ENCODE results near the gene NTPCR. TPM values are rescaled to one million over a fixed set of nuclear protein-coding genes. Genes with fewer than 3 reads are reported as not detected.

NTPCR gene
- total and polyA plus RNA-seq, 3 donors from 2014 or later: 25.5 to 85.1 (median 38.8) TPM

DNA sequence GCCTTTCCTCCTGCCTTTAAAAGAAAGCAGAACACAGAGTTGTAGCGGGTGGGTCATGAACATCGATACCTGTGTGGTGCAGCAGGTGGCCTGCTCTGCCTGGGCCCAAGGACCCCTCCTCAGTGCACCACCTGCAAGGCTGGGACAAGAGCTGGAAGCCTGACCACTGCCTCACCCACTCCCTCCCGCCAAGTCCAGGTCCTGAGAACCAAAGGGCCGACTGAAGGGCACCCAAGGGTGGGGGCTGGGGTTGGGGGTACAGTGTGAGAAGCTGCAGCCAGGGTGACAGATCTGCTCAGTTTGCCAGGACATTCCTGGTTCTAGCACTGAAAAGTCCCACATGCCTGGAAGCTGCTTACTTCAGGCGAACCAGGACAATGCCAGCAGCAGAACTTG is 36.1 kb downstream of the NTPCR start:
- intact Hi-C loops (cut with DNase I; ENCODE audit: low total_unique reads): no loop called here
- H3K4me1 ChIP-seq: peaks cover 17% of the 10 kb centered on the region
- no peaks in the 10 kb centered on the region for H3K36me3 ChIP-seq (ENCODE audit: low read depth, missing control alignments)
- DNase-seq: no peak
- no peak overlapping the region for H3K27ac ChIP-seq
- H3K9me3 ChIP-seq: no peaks in the 10 kb centered on the region
- H3K27me3 ChIP-seq: no peaks in the 10 kb centered on the region
- WGBS, 2 donors: 90 to 99% methylated on average over 4 to 5 of the region's 5 CpGs
- TF ChIP-seq POLR2A (IDR thresholded peaks at IDR 0.05): no peak
- TF ChIP-seq, protein P1, sequence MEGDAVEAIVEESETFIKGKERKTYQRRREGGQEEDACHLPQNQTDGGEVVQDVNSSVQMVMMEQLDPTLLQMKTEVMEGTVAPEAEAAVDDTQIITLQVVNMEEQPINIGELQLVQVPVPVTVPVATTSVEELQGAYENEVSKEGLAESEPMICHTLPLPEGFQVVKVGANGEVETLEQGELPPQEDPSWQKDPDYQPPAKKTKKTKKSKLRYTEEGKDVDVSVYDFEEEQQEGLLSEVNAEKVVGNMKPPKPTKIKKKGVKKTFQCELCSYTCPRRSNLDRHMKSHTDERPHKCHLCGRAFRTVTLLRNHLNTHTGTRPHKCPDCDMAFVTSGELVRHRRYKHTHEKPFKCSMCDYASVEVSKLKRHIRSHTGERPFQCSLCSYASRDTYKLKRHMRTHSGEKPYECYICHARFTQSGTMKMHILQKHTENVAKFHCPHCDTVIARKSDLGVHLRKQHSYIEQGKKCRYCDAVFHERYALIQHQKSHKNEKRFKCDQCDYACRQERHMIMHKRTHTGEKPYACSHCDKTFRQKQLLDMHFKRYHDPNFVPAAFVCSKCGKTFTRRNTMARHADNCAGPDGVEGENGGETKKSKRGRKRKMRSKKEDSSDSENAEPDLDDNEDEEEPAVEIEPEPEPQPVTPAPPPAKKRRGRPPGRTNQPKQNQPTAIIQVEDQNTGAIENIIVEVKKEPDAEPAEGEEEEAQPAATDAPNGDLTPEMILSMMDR (IDR thresholded peaks at IDR 0.05): no peak
- no peak overlapping the region for H3K4me3 ChIP-seq

DNA sequence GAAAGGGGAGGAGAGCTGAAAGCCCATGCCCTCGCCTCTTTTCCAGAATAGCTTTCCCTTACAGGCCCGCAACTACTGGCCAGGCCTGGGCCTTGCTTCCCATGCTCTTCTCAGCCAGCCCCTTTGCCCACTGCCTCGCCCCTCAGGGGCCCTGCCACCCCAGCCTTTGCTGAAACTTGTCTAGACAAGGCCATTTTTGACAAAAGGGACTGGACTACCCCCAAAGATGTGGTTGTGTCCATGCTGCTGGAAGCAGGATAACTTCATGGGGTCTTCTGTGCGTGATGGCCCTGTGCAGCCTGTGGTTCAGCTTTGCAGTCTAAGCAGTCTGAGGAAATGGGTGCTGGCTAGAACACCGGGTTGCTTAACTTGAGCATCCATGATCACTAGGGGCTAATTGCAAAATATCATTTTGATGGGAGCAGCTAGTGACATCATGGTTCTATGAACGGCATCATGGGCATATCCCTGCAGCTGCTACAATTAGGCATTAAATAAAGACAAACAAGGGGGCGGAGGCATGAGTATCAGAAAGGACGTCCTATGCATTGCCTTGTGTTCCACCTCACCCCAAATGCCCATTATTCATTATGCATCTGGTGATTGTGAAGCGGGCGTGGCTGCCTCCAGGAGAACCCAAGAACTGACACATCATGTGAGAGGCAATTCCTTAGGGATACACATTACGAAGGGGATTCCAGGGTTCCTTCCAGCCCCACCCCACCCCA is 36.8 kb downstream of the NTPCR start:
- H3K9me3 ChIP-seq: no peaks in the 10 kb centered on the region
- intact Hi-C loops (cut with DNase I; ENCODE audit: low total_unique reads): no loop called here
- WGBS, 2 donors: 94 to 95% methylated on average over 8 to 11 of the region's 11 CpGs
- H3K27me3 ChIP-seq: no peaks in the 10 kb centered on the region
- no peak for DNase-seq
- no peak overlapping the region for H3K27ac ChIP-seq
- H3K4me1 ChIP-seq: peaks cover 17% of the 10 kb centered on the region
- no peaks in the 10 kb centered on the region for H3K36me3 ChIP-seq (ENCODE audit: low read depth, missing control alignments)
- no peak overlapping the region for H3K4me3 ChIP-seq
- no peak for TF ChIP-seq POLR2A (IDR thresholded peaks at IDR 0.05)
- TF ChIP-seq, protein P1 (IDR thresholded peaks at IDR 0.05): no peak

DNA sequence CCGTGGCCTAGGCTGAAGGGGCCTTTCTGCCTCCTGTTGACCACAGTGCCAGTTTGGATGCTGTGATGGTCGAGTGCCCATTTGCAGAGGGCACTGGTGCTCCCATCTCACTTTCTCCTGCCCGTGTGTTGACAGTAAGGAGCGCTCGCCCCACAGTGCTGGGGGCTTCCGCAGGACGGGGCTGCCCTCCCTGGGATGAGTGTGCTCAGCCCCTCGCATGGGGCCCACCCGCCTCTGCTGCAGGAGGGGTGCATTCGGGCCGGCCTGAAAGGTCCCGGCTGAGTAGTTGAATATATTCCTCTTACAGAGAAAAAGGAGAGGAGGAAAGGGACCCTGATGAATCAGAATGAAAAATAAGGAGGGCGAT is 37.3 kb downstream of the NTPCR start:
- Histone ChIP-seq H3K36me3 (ENCODE audit: low read depth, missing control alignments) (no peaks in the 10 kb centered on the region), H3K27ac (no peak overlapping the region), H3K4me3 (no peak overlapping the region), H3K4me1 (peaks cover 15% of the 10 kb centered on the region), H3K9me3 (no peaks in the 10 kb centered on the region), H3K27me3 (no peaks in the 10 kb centered on the region)
- intact Hi-C loops (cut with DNase I; ENCODE audit: low total_unique reads): no loop called here
- no peak for DNase-seq
- 90 to 93% methylated on average over 9 to 13 of the region's 13 CpGs for WGBS, 2 donors
- TF ChIP-seq, protein P1 (IDR thresholded peaks at IDR 0.05): no peak
- no peak for TF ChIP-seq POLR2A (IDR thresholded peaks at IDR 0.05)

DNA sequence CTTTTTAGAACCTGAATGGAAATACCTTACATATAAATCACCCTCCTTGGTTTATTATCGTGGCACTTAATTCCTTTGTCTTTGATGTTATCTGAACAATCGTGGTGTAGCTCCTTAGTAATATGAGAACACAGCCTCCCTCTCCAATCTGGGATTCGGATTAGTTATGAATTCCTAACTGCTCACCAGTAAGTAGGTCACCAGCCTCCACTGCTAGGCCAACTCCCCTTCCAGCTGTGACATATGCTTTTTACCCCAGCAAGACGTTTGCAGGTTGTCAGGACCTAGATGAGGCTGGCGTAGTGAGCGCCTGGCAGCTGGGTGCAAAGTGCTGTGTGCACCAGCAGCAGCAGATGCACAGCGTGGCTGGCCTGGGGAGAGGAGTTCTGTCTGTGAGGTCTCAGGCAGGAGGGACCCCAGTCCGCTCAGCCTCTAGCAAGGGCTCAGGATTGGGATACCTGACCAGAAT is 38.2 kb downstream of the NTPCR start:
- no peak for DNase-seq
- Histone ChIP-seq H3K9me3 (no peaks in the 10 kb centered on the region), H3K27ac (no peak overlapping the region), H3K4me1 (peaks cover 9% of the 10 kb centered on the region), H3K36me3 (ENCODE audit: low read depth, missing control alignments) (no peaks in the 10 kb centered on the region), H3K27me3 (no peaks in the 10 kb centered on the region), H3K4me3 (no peak overlapping the region)
- TF ChIP-seq, protein P1 (IDR thresholded peaks at IDR 0.05): no peak
- no peak for TF ChIP-seq POLR2A (IDR thresholded peaks at IDR 0.05)
- intact Hi-C loops (cut with DNase I; ENCODE audit: low total_unique reads): no loop called here
- WGBS, 2 donors: 60 to 64% methylated on average over 6 to 8 of the region's 8 CpGs
